Calu3 (cell line): Measurements from ENCODE around the gene MCM3AP. TPM values are rescaled to one million over a fixed set of nuclear protein-coding genes. Genes with fewer than 3 reads are reported as not detected.

Experiments used
- BruUV-seq: library from RNA; stranded (reverse); fragments of 400-500 nt; replicated peaks from 2 replicates; lab custom pipeline; 2021; lab: Mats Ljungman, UMichigan
- CTCF ChIA-PET: fragments of 300-600 bp; sonication (Branson Sonifier 250); formaldehyde crosslinking; loops from one replicate; lab custom pipeline; 2022; ENCODE audit warnings: antibody characterized with exemption; lab: Charles Lee
- DNase-seq: peaks from one replicate; pipeline ENCODE4 v3.0.0; 2022
- H3K27ac Mint-ChIP-seq: one replicate; pipeline ENCODE4 v1.8.0; 2022; ENCODE audit warnings: mixed read lengths; ENCODE audit not compliant: unreplicated experiment
- H3K27me3 Mint-ChIP-seq: one replicate; pipeline ENCODE4 v1.8.0; 2022; ENCODE audit warnings: mixed read lengths; ENCODE audit not compliant: unreplicated experiment
- H3K36me3 Mint-ChIP-seq: one replicate; pipeline ENCODE4 v1.8.0; 2022; ENCODE audit warnings: mild to moderate bottlenecking, moderate library complexity, mixed read lengths; ENCODE audit not compliant: insufficient read depth, unreplicated experiment
- H3K4me1 Mint-ChIP-seq: one replicate; pipeline ENCODE4 v1.8.0; 2022; ENCODE audit warnings: mild to moderate bottlenecking, low read depth, mixed read lengths; ENCODE audit not compliant: unreplicated experiment
- H3K4me3 Mint-ChIP-seq: one replicate; pipeline ENCODE4 v1.8.0; 2022; ENCODE audit warnings: mild to moderate bottlenecking, low read depth, moderate library complexity, mixed read lengths; ENCODE audit not compliant: unreplicated experiment
- H3K9me3 Mint-ChIP-seq: one replicate; pipeline ENCODE4 v1.8.0; 2022; ENCODE audit warnings: low read depth, mixed read lengths; ENCODE audit not compliant: unreplicated experiment
- CTCF ChIP-seq: fragments of 200-600 bp; IDR thresholded peaks from one replicate; pipeline ENCODE4 v1.8.0; 2022; ENCODE audit warnings: antibody characterized with exemption; ENCODE audit not compliant: unreplicated experiment
- intact Hi-C: fragments of 100-400 bp; cut with micrococcal nuclease; formaldehyde crosslinking; loops from one replicate; pipeline ENCODE4 v1.10.0; 2022; ENCODE audit not compliant: unreplicated experiment
- total RNA-seq: library from RNA; stranded (reverse); gene quantifications from 2 replicates; pipeline ENCODE4 v1.2.3, GENCODE V29; 2022

MCM3AP gene
- total RNA-seq, 1 experiment from 2014 or later = 64.1 TPM

GRCh38 chr21:46274797-46275390 is 10.5 kb downstream of the MCM3AP start:
- Mint-ChIP-seq H3K36me3 (peaks cover 37% of the 10 kb centered on the region), H3K9me3 (no peaks in the 10 kb centered on the region), H3K27me3 (no peaks in the 10 kb centered on the region), H3K4me1 (no peaks in the 10 kb centered on the region), H3K4me3 (no peak overlapping the region), H3K27ac (no peak overlapping the region)
- no TSS peak for BruUV-seq
- no peak for TF ChIP-seq CTCF
- CTCF ChIA-PET = no interaction called here
- intact Hi-C loops = no loop called here
- DNase-seq = no peak

DNA sequence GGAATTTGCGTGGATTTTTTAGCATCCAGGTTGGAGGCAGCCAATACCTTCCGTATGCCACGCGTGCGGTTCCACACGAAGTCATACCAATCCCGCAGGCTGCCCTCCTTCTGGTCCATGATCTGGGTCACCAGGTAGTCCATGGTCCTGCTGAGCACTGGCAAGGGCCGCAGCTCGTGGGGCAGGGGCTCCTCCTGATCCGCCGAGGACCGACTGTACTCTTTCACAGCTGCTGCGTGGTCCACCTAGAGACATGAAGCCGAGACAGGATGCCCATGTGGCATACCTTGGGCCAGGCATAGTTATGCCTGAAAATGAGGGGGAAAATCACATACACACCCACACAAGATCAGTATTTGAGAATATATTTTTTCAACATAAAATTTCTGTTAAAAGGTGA is 12.1 kb downstream of the MCM3AP start:
- no peaks in the 10 kb centered on the region for H3K9me3 Mint-ChIP-seq
- H3K27ac Mint-ChIP-seq = no peak overlapping the region
- H3K27me3 Mint-ChIP-seq = no peaks in the 10 kb centered on the region
- intact Hi-C loops = no loop called here
- no peak overlapping the region for H3K4me3 Mint-ChIP-seq
- CTCF ChIA-PET = no interaction called here
- TF ChIP-seq CTCF = no peak
- no peak for DNase-seq
- H3K36me3 Mint-ChIP-seq = peaks cover 40% of the 10 kb centered on the region
- no peaks in the 10 kb centered on the region for H3K4me1 Mint-ChIP-seq
- no TSS peak for BruUV-seq

- CTCF ChIA-PET = no interaction called here
- no peaks in the 10 kb centered on the region for H3K27me3 Mint-ChIP-seq
- BruUV-seq = no TSS peak
- intact Hi-C loops = no loop called here
- no peaks in the 10 kb centered on the region for H3K9me3 Mint-ChIP-seq
- no peak for DNase-seq
- no peaks in the 10 kb centered on the region for H3K4me1 Mint-ChIP-seq
- H3K4me3 Mint-ChIP-seq = no peak overlapping the region
- H3K36me3 Mint-ChIP-seq = peaks cover 53% of the 10 kb centered on the region
- TF ChIP-seq CTCF = no peak
- H3K27ac Mint-ChIP-seq = no peak overlapping the region
These were observed 15.9 kb downstream of the MCM3AP start for GRCh38 chr21:46269466-46269865.

- Mint-ChIP-seq H3K9me3 (no peaks in the 10 kb centered on the region), H3K27ac (no peak overlapping the region), H3K4me3 (no peak overlapping the region), H3K4me1 (no peaks in the 10 kb centered on the region), H3K36me3 (peaks cover 42% of the 10 kb centered on the region), H3K27me3 (no peaks in the 10 kb centered on the region)
- CTCF ChIA-PET = interaction anchor here (0.8 kb wide), 1 partner anchor 79 kb away, joined by 7 read pairs; no protein-coding TSS in a partner anchor
- TF ChIP-seq CTCF = no peak
- DNase-seq = no peak
- no TSS peak for BruUV-seq
- intact Hi-C loops = no loop called here
These were observed 17.0 kb downstream of the MCM3AP start for GRCh38 chr21:46268371-46268770.
